ENCODE measurements around the gene PPFIA3. TPM values are rescaled to one million over a fixed set of nuclear protein-coding genes. Genes with fewer than 3 reads are reported as not detected.

PPFIA3 gene
- total and polyA plus RNA-seq, 2 of the 4 experiments (the other 2 are of a cell fraction), result 0.90 to 2.4 TPM

DNA sequence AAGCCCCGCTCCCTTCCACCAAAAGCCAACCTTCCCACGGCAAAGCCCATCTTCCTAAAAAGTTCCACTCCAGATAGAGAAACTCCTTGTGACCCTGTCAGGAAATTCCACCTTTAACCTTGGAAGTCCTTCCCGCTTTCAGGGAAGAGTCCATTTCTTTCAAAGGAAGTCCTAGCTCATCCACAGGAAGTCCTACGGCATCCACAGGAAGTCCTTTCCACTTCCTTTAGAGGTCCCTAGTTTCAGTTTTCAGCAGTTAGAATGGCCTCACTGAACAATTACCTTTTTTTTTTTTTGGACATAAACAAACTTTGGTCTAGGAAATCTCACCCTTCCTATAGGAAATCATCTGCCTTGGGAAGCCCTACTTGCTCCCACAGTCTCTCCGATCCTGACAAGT, 69.9 kb downstream of the PPFIA3 start:
- Histone ChIP-seq H3K9ac (ENCODE audit: low read depth, low read length) (no peak overlapping the region), H3K23ac (ENCODE audit: low read depth, low read length) (no peak overlapping the region), H3K27me3 (ENCODE audit: control insufficient read depth, insufficient read depth, low read length) (no peaks in the 10 kb centered on the region), H4K91ac (ENCODE audit: insufficient read depth, low read depth, low read length) (no peak overlapping the region), H3K9me3 (ENCODE audit: control insufficient read depth, insufficient read depth, low read length) (no peaks in the 10 kb centered on the region), H3K4me1 (ENCODE audit: control insufficient read depth, insufficient read depth, low read length) (no peaks in the 10 kb centered on the region), H2AK9ac (replicated peaks; ENCODE audit: low read depth, low read length, poor library complexity) (no peak overlapping the region), H3K4ac (ENCODE audit: low read depth, low read length) (no peak overlapping the region), H3K9me1 (ENCODE audit: insufficient read depth, low read length) (0 out of 2 replicates have a peak, but pooled peaks cover 2% of the 10 kb centered on the region), H4K8ac (ENCODE audit: low read depth in 2 of 2, low read length in 2 of 2) (no peak overlapping the region), H3K56ac (ENCODE audit: extremely low read depth, insufficient read depth, low read length) (no peak overlapping the region), H3K4me2 (ENCODE audit: low read depth, low read length) (no peak overlapping the region), H3K27ac (ENCODE audit: insufficient read depth, low read length) (no peak overlapping the region), H2BK120ac (ENCODE audit: low read depth, low read length) (no peak overlapping the region), H2BK15ac (ENCODE audit: low read depth, low read length) (no peak overlapping the region), H4K5ac (ENCODE audit: low read depth, low read length) (no peak overlapping the region), H3K14ac (replicated peaks; ENCODE audit: low read depth, low read length) (no peak overlapping the region), H3K18ac (ENCODE audit: low read depth, low read length) (no peak overlapping the region), H3K4me3 (ENCODE audit: insufficient read depth, low read depth, low read length) (no peak overlapping the region), H4K20me1 (ENCODE audit: insufficient read depth, low read length) (no peaks in the 10 kb centered on the region), H2BK20ac (ENCODE audit: low read depth, low read length) (no peak overlapping the region), H2AK5ac (ENCODE audit: low read depth, low read length) (no peak overlapping the region), H3K36me3 (ENCODE audit: control insufficient read depth, insufficient read depth, low read length) (peaks cover 38% of the 10 kb centered on the region), H2BK5ac (ENCODE audit: low read depth, low read length, poor library complexity, severe bottlenecking) (no peak overlapping the region), H2AFZ (replicated peaks; ENCODE audit: low read length, poor library complexity) (no peak overlapping the region), H3K79me1 (ENCODE audit: low read depth in 1 of 2, low read length in 2 of 2) (no peaks in the 10 kb centered on the region)
- dilution Hi-C loops (cut with HindIII; ENCODE audit: low sequenced_read_pairs, unreplicated experiment), result no loop called here
- ATAC-seq (ENCODE audit: low read depth), result no peak
- CTCF ChIA-PET, result no interaction called here
- in situ Hi-C loops (cut with MboI; ENCODE audit: low sequenced_read_pairs), result no loop called here
- BruUV-seq (replicated peaks), result no TSS peak
- WGBS, 2 experiments (ENCODE audit: extremely low coverage in 2 of 2, insufficient read length in 1 of 2), result 100% methylated on average over 3 of the region's 5 CpGs; no CpG with 5 or more reads in 1 of the 2 experiments
- DNase-seq, result no peak
- intact Hi-C loops (cut with micrococcal nuclease), result no loop called here
- no peak for TF ChIP-seq POLR2A (IDR thresholded peaks at IDR 0.05; ENCODE audit: low read depth, low read length)
- no peak for TF ChIP-seq RAD21 (IDR thresholded peaks at IDR 0.05; ENCODE audit: low read length)
- TF ChIP-seq MAFK (IDR thresholded peaks at IDR 0.05; ENCODE audit: low read depth, low read length), result no peak
- no peak for TF ChIP-seq RCOR1 (IDR thresholded peaks at IDR 0.05; ENCODE audit: insufficient replicate concordance, low read length)
- TF ChIP-seq, protein P1, sequence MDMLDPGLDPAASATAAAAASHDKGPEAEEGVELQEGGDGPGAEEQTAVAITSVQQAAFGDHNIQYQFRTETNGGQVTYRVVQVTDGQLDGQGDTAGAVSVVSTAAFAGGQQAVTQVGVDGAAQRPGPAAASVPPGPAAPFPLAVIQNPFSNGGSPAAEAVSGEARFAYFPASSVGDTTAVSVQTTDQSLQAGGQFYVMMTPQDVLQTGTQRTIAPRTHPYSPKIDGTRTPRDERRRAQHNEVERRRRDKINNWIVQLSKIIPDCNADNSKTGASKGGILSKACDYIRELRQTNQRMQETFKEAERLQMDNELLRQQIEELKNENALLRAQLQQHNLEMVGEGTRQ (IDR thresholded peaks at IDR 0.05; ENCODE audit: low read depth, low read length), result no peak
- TF ChIP-seq NFE2L2 (IDR thresholded peaks at IDR 0.05; ENCODE audit: low read depth, low read length), result no peak
- TF ChIP-seq FOS (IDR thresholded peaks at IDR 0.05; ENCODE audit: low read depth, low read length), result no peak
- TF ChIP-seq, protein P2, sequence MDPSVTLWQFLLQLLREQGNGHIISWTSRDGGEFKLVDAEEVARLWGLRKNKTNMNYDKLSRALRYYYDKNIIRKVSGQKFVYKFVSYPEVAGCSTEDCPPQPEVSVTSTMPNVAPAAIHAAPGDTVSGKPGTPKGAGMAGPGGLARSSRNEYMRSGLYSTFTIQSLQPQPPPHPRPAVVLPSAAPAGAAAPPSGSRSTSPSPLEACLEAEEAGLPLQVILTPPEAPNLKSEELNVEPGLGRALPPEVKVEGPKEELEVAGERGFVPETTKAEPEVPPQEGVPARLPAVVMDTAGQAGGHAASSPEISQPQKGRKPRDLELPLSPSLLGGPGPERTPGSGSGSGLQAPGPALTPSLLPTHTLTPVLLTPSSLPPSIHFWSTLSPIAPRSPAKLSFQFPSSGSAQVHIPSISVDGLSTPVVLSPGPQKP (IDR thresholded peaks at IDR 0.05; ENCODE audit: borderline replicate concordance, low read depth, low read length), result no peak
- POLR2A ChIA-PET (ENCODE audit: unreplicated experiment), result no interaction called here
